ENCODE results near the gene KLB. TPM values are rescaled to one million over a fixed set of nuclear protein-coding genes. Genes with fewer than 3 reads are reported as not detected.
"Not testable (repeated sequence)": the region's sequence is repeated elsewhere in the genome, so short reads cannot be mapped to it uniquely, and the experiment has no call there.

Gene KLB
- total RNA-seq, result under 1 TPM in 1 of 4 donors, not detected in 3; under 0.01 TPM

DNA sequence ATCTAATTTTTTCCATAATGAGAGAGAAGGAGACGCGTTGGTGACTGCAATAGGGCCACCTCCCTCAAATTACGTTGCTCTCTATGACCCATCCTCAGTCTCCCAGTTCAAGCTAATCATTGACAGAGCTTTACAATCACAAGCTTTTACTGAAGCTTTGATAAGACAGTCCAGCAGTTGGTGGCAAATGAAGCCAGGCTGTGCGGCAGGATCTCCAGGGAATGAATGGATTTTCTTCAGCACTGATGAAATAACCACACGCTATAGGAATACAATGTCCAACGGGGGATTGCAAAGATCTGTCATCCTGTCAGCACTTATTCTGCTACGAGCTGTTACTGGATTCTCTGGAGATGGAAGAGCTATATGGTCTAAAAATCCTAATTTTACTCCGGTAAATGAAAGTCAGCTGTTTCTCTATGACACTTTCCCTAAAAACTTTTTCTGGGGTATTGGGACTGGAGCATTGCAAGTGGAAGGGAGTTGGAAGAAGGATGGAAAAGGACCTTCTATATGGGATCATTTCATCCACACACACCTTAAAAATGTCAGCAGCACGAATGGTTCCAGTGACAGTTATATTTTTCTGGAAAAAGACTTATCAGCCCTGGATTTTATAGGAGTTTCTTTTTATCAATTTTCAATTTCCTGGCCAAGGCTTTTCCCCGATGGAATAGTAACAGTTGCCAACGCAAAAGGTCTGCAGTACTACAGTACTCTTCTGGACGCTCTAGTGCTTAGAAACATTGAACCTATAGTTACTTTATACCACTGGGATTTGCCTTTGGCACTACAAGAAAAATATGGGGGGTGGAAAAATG, at the start of gene KLB:
Gene KLB (plus strand): TSS at position 168 of the 821 bp plus-strand sequence. CDS start 20 bp downstream, at position 188.
- peaks cover 0 to 3% (median 0%) of the 10 kb centered on the region in 4 donors for H3K27me3 ChIP-seq
- DNase-seq (ENCODE audit: extremely low spot score), result peak; percentile 47
- TF ChIP-seq EP300 (IDR thresholded peaks at IDR 0.05) (no peak), POLR2A (IDR thresholded peaks at IDR 0.05; ENCODE audit: low read depth) (no peak), POLR2AphosphoS5 (IDR thresholded peaks at IDR 0.05) (no peak)
- TF ChIP-seq, protein P1, sequence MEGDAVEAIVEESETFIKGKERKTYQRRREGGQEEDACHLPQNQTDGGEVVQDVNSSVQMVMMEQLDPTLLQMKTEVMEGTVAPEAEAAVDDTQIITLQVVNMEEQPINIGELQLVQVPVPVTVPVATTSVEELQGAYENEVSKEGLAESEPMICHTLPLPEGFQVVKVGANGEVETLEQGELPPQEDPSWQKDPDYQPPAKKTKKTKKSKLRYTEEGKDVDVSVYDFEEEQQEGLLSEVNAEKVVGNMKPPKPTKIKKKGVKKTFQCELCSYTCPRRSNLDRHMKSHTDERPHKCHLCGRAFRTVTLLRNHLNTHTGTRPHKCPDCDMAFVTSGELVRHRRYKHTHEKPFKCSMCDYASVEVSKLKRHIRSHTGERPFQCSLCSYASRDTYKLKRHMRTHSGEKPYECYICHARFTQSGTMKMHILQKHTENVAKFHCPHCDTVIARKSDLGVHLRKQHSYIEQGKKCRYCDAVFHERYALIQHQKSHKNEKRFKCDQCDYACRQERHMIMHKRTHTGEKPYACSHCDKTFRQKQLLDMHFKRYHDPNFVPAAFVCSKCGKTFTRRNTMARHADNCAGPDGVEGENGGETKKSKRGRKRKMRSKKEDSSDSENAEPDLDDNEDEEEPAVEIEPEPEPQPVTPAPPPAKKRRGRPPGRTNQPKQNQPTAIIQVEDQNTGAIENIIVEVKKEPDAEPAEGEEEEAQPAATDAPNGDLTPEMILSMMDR (IDR thresholded peaks at IDR 0.05), result no peak
- no peaks in the 10 kb centered on the region for H3K9me3 ChIP-seq
- H3K4me3 ChIP-seq, result no peak within 1 kb of the TSS
- intact Hi-C loops (cut with DNase I), result no loop called here
- no peaks in the 10 kb centered on the region for H3K4me1 ChIP-seq
- 52% methylated on average over 12 of the region's 12 CpGs for WGBS
- no peaks in the 10 kb centered on the region for H3K36me3 ChIP-seq
- no peak within 1 kb of the TSS for H3K27ac ChIP-seq (replicated peaks in 1 of 4)

DNA sequence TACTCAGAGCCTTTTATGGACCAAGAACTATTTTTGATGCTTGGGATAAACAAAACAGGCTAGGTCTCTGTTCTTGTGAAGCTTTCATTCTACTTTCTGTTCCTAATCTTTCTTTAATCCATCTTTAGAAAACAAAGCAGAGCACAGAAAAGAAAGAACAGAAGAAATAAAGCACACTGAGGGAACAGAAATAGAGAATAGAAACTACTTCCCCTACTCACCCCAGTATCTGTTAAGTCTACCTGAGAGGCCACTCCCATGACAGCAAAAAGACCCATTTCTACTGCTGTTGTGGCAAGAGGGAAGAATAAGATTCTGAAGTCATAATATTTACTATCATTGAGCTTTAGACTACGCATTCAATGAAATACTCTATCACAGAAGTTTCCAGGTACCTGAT, 49.7 kb upstream of the KLB start:
- 82% methylated on average over 1 of the region's 1 CpG for WGBS
- no peak for DNase-seq (ENCODE audit: extremely low spot score)
- peaks cover 0 to 8% (median 0%) of the 10 kb centered on the region in 4 donors for H3K36me3 ChIP-seq
- no peak for TF ChIP-seq EP300 (IDR thresholded peaks at IDR 0.05)
- TF ChIP-seq POLR2AphosphoS5 (IDR thresholded peaks at IDR 0.05), result no peak
- TF ChIP-seq, protein P1 (IDR thresholded peaks at IDR 0.05), result no peak
- no peak for TF ChIP-seq POLR2A (IDR thresholded peaks at IDR 0.05; ENCODE audit: low read depth)
- peaks cover 14 to 44% (median 42%) of the 10 kb centered on the region in 4 donors for H3K4me1 ChIP-seq
- H3K27me3 ChIP-seq, result no peaks in the 10 kb centered on the region
- H3K27ac ChIP-seq (replicated peaks in 1 of 4), result peak overlapping the region in 3 of 4 donors; percentile 11 to 47 (median 31)
- H3K9me3 ChIP-seq, result no peaks in the 10 kb centered on the region
- H3K4me3 ChIP-seq, result no peak overlapping the region
- intact Hi-C loops (cut with DNase I), result no loop called here

DNA sequence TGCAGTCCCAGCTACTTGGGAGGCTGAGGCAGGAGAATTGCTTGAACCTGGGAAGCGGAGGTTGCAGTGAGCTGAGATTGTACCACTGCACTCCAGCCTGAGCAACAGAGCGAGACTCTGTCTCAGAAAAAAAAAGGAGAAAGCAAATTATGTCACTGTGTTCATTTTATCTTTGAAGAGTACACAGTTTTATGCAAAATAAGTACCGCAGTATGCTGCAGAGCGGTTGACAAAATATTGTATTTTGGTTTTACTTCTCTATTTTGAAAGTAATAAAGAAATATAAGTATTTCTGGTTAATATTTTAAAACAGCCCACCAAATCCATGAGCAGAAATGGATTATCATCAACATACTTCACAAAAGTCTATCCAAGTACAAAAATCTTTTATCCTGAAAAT, 46.1 kb upstream of the KLB start:
- H3K4me3 ChIP-seq; H3K27ac ChIP-seq (replicated peaks in 1 of 4); H3K27me3 ChIP-seq; H3K9me3 ChIP-seq; DNase-seq (ENCODE audit: extremely low spot score); intact Hi-C loops (cut with DNase I); H3K36me3 ChIP-seq: not testable (repeated sequence)
- H3K4me1 ChIP-seq, result peaks cover 10 to 48% (median 39%) of the 10 kb centered on the region in 4 donors
- WGBS, result 93% methylated on average over 4 of the region's 4 CpGs

DNA sequence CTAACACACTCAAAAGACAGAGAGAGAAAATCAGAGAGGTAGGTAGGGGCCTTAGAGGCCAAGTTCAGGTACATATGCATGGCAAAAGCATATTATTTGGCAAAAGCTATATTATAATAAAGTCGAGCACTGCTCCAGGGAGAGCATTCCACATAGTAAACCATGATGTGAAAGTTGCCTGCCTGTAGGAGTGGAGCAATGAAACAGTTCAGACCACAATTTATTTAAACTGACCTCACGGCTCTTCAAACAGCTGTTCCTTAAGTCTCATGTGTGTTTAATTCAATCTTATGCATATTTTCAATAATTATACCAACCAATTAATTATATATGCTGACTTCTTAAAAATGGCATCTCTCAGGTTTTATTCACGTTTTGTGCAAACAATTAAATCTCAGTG, 43.9 kb upstream of the KLB start:
- no peaks in the 10 kb centered on the region for H3K27me3 ChIP-seq
- H3K27ac ChIP-seq (replicated peaks in 1 of 4), result no peak overlapping the region
- TF ChIP-seq EP300 (IDR thresholded peaks at IDR 0.05), result no peak
- no peak for TF ChIP-seq POLR2A (IDR thresholded peaks at IDR 0.05; ENCODE audit: low read depth)
- no peak for TF ChIP-seq POLR2AphosphoS5 (IDR thresholded peaks at IDR 0.05)
- TF ChIP-seq, protein P1 (IDR thresholded peaks at IDR 0.05), result no peak
- no peaks in the 10 kb centered on the region for H3K9me3 ChIP-seq
- peaks cover 0 to 8% (median 0%) of the 10 kb centered on the region in 4 donors for H3K36me3 ChIP-seq
- no peak overlapping the region for H3K4me3 ChIP-seq
- H3K4me1 ChIP-seq, result peaks cover 13 to 41% (median 30%) of the 10 kb centered on the region in 4 donors
- intact Hi-C loops (cut with DNase I), result no loop called here
- no peak for DNase-seq (ENCODE audit: extremely low spot score)
- 52% methylated on average over 3 of the region's 3 CpGs for WGBS

DNA sequence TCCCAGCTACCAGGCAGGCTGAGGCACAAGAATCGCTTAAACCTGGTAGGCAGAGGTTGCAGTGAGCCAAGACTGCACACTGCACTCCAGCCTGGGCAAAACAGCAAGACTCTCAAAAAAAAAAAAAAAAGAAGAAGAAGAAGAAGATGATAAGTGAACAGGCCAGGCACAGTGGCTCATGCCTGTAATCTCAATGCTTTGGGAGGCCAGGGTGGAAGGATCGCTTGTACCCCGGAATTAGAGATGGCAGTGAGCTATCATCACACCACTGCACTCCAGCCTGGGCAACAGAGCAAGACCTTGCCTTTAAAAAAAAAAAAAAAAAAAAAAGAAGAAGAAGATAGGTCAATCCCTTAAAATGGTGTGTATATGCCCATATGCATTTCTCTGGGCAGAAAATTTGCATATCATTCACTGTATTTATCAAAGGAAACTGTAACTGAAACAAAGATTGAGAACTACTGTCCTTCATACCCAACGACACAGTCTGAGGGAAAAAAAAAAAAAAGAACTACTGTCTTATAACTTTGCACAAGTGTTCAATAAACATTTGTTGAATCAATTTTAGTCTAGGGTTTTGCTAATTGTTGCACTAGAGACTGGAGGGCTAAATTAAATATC, 42.8 kb upstream of the KLB start:
- no peak for DNase-seq (ENCODE audit: extremely low spot score)
- H3K27ac ChIP-seq (replicated peaks in 1 of 4), result no peak overlapping the region
- intact Hi-C loops (cut with DNase I), result no loop called here
- H3K4me1 ChIP-seq, result peaks cover 13 to 36% (median 30%) of the 10 kb centered on the region in 4 donors
- WGBS, result 90% methylated on average over 4 of the region's 4 CpGs
- peaks cover 0 to 8% (median 0%) of the 10 kb centered on the region in 4 donors for H3K36me3 ChIP-seq
- TF ChIP-seq POLR2AphosphoS5 (IDR thresholded peaks at IDR 0.05) (no peak), POLR2A (IDR thresholded peaks at IDR 0.05; ENCODE audit: low read depth) (no peak), EP300 (IDR thresholded peaks at IDR 0.05) (no peak)
- TF ChIP-seq, protein P1 (IDR thresholded peaks at IDR 0.05), result no peak
- H3K9me3 ChIP-seq, result no peaks in the 10 kb centered on the region
- no peaks in the 10 kb centered on the region for H3K27me3 ChIP-seq
- no peak overlapping the region for H3K4me3 ChIP-seq
